Measurements from ENCODE around the gene BEST4.
"Not testable (repeated sequence)": the region's sequence is repeated elsewhere in the genome, so short reads cannot be mapped to it uniquely, and the experiment has no call there.

The BEST4 gene

GRCh38 chr1:44776730-44777068 is 11.3 kb downstream of the BEST4 start:
- no peak for DNase-seq

GRCh38 chr1:44775930-44776729 is 11.8 kb downstream of the BEST4 start:
- no peak for DNase-seq

GRCh38 chr1:44775078-44775929 is 12.7 kb downstream of the BEST4 start, which contains the start of gene RPS8:
Gene RPS8 (plus strand): TSS chr1:44775540. CDS start chr1:44775597, 57 bp downstream.
- DNase-seq = peak; percentile 90

- not testable (repeated sequence) for DNase-seq
Measured at GRCh38 chr1:44766421-44766820, 21.5 kb downstream of the BEST4 start.

GRCh38 chr1:44760876-44761275 is 27.1 kb downstream of the BEST4 start:
- no peak for DNase-seq

GRCh38 chr1:44759077-44759476 is 28.9 kb downstream of the BEST4 start:
- no peak for DNase-seq

GRCh38 chr1:44757420-44757819 is 30.6 kb downstream of the BEST4 start:
- no peak for DNase-seq

- DNase-seq = no peak
Measured at GRCh38 chr1:44747878-44748277, 40.1 kb downstream of the BEST4 start.

- DNase-seq = no peak
Measured at GRCh38 chr1:44743211-44743610, 44.8 kb downstream of the BEST4 start.

- DNase-seq = no peak
Measured at GRCh38 chr1:44740179-44740617, 47.8 kb downstream of the BEST4 start.

GRCh38 chr1:44739307-44740178 is 48.4 kb downstream of the BEST4 start, which contains the start of gene KIF2C:
Gene KIF2C (plus strand): TSS chr1:44739837. CDS start chr1:44739933, 96 bp downstream.
- peak; percentile 85 to 97 for DNase-seq

GRCh38 chr1:44738953-44739306 is 49.0 kb downstream of the BEST4 start:
- DNase-seq = not testable (repeated sequence)

GRCh38 chr1:44735992-44736391 is 52.0 kb downstream of the BEST4 start:
- DNase-seq = no peak

- no peak for DNase-seq
Measured at GRCh38 chr1:44733784-44734183, 54.2 kb downstream of the BEST4 start.
